GM10248 (cell line): Measurements from ENCODE around the gene STAM2.
"Not testable (repeated sequence)": the region's sequence is repeated elsewhere in the genome, so short reads cannot be mapped to it uniquely, and the experiment has no call there.

Source experiments
- CTCF ChIA-PET: fragments of 300-600 bp; sonication (Branson Sonifier 250); formaldehyde crosslinking; extraction: SDS; loops from one replicate; lab custom pipeline; 2021; ENCODE audit warnings: antibody characterized with exemption; lab: Yijun Ruan, JAX
- POLR2A ChIA-PET: fragments of 350-650 bp; sonication (Branson Sonifier 250); formaldehyde crosslinking; extraction: SDS; loops from one replicate; lab custom pipeline; 2020; ENCODE audit warnings: antibody characterized with exemption; lab: Yijun Ruan, JAX
- DNase-seq: peaks from one replicate; pipeline ENCODE4 v3.0.0; 2012; ENCODE audit errors: extremely low spot score
- TF ChIP-seq, protein P1 (sequence below): IDR thresholded peaks from 2 replicates; pipeline ENCODE4 v1.5.1; 2012; ENCODE audit warnings: mild to moderate bottlenecking, low read depth; ENCODE audit errors: extremely low read depth, missing control alignments, control extremely low read depth

STAM2 gene

DNA sequence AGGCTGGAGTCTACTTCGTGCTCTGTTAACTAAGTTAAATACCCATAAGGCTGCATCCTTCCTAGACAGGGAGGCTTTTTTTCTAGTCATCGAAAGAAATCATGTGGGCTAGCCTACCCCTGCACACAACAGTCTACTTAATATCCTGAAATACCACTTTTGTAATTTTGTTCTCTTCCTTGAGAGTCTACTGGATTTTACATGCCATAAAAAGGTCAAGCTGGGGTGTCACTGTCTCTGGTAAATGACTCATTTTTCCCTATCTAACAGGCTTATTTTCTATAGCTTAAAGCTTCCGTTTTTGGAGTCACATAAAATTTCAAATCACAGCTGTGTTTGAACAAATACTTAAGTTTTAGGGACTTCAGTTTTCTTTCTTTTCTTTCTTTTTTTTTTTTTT is 10.7 kb upstream of the STAM2 start:
- POLR2A ChIA-PET = no interaction called here
- no peak for DNase-seq
- CTCF ChIA-PET = interaction anchor here (0.9 to 4.2 kb wide), 4 partner anchors 9 to 442 kb away, joined by 3 to 29 read pairs (median 3); partner anchors contain the start of gene STAM2
- TF ChIP-seq, protein P1, sequence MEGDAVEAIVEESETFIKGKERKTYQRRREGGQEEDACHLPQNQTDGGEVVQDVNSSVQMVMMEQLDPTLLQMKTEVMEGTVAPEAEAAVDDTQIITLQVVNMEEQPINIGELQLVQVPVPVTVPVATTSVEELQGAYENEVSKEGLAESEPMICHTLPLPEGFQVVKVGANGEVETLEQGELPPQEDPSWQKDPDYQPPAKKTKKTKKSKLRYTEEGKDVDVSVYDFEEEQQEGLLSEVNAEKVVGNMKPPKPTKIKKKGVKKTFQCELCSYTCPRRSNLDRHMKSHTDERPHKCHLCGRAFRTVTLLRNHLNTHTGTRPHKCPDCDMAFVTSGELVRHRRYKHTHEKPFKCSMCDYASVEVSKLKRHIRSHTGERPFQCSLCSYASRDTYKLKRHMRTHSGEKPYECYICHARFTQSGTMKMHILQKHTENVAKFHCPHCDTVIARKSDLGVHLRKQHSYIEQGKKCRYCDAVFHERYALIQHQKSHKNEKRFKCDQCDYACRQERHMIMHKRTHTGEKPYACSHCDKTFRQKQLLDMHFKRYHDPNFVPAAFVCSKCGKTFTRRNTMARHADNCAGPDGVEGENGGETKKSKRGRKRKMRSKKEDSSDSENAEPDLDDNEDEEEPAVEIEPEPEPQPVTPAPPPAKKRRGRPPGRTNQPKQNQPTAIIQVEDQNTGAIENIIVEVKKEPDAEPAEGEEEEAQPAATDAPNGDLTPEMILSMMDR = no peak

- POLR2A ChIA-PET = no interaction called here
- no peak for DNase-seq
- CTCF ChIA-PET = interaction anchor here (1.6 to 4.2 kb wide), 3 partner anchors 6 to 452 kb away, joined by 3 to 29 read pairs (median 11); partner anchors contain the start of gene STAM2
- TF ChIP-seq, protein P1 = no peak
Observed at GRCh38 chr2:152183401-152184073, 8.0 kb upstream of the STAM2 start.

GRCh38 chr2:152177667-152178066 is 2.1 kb upstream of the STAM2 start:
- not testable (repeated sequence) for DNase-seq
- POLR2A ChIA-PET = interaction anchor here (0.6 kb wide), 1 partner anchor 102 kb away, joined by 3 read pairs; no protein-coding TSS in a partner anchor
- CTCF ChIA-PET = interaction anchor here (1.4 to 3.9 kb wide), 5 partner anchors 8 to 462 kb away, joined by 5 to 60 read pairs (median 17); no protein-coding TSS in a partner anchor

DNA sequence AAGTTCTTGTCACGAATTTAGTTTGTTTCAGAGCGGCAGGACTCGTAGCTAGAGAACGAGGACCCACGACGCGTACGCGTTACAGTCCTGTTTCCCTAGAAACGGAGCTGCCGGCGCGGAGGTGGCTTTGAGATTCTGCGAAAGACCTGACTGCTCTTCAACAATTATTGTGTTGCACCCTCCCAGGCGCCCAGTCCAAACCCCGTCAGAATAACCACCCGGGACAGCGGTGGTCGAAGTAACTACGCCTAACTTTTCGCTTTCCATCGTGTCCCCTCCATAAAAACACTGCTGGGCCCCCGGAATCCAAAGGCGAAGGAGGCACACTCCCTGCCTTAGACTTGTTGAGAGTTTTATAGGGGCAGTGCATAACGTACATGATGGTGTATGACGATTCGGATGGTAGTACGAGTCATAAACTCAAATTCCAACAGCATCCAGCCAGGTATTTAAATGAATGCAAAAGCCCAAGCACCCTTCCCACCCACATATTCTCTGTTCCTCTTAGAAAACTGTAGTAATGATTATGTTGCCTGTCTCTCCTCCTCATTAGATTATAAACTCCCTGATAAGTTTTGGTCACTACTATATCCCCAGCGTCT is 651 bp upstream of the STAM2 start:
- peak; percentile 35 for DNase-seq
- POLR2A ChIA-PET = interaction anchor here (0.5 to 1.0 kb wide), 7 partner anchors 17 to 1374 kb away, joined by 3 to 5 read pairs (median 4); no protein-coding TSS in a partner anchor
- CTCF ChIA-PET = interaction anchor here (0.7 to 3.9 kb wide), 51 partner anchors 9 to 568 kb away, joined by 3 to 60 read pairs (median 4); partner anchors contain the start of gene PRPF40A
- TF ChIP-seq, protein P1 = no peak

- POLR2A ChIA-PET = interaction anchor here (0.6 kb wide), 1 partner anchor 26 kb away, joined by 4 read pairs; no protein-coding TSS in a partner anchor
- CTCF ChIA-PET = interaction anchor here (0.8 to 3.8 kb wide), 18 partner anchors 18 to 484 kb away, joined by 3 to 60 read pairs (median 6); no protein-coding TSS in a partner anchor
- TF ChIP-seq, protein P1 = no peak
- no peak for DNase-seq
Observed at GRCh38 chr2:152175012-152175367, 573 bp downstream of the STAM2 start.

DNA sequence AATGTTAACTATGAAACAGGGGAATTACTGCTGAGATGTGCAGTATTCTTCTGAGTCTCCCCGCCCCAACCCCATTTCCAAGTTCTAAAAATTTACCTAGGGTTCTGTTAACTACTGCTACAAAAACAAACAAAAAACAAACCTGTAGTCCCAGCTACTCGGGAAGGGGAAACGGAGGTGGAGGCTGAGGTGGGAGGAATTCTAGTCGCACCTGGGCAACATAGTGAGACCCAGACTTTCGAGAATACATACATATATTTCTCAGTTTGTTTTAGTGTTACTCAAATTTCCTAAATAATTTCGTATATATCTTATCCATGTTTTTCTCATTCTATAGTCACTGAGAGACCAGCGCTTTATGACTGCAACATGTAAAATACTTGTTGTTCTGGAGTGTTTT is 989 bp downstream of the STAM2 start:
- POLR2A ChIA-PET = no interaction called here
- DNase-seq = no peak
- CTCF ChIA-PET = interaction anchor here (0.8 to 3.8 kb wide), 9 partner anchors 102 to 460 kb away, joined by 3 to 60 read pairs (median 9); no protein-coding TSS in a partner anchor
- TF ChIP-seq, protein P1 = no peak
